ENCODE results near the gene SLC37A1.

SLC37A1 gene

DNA sequence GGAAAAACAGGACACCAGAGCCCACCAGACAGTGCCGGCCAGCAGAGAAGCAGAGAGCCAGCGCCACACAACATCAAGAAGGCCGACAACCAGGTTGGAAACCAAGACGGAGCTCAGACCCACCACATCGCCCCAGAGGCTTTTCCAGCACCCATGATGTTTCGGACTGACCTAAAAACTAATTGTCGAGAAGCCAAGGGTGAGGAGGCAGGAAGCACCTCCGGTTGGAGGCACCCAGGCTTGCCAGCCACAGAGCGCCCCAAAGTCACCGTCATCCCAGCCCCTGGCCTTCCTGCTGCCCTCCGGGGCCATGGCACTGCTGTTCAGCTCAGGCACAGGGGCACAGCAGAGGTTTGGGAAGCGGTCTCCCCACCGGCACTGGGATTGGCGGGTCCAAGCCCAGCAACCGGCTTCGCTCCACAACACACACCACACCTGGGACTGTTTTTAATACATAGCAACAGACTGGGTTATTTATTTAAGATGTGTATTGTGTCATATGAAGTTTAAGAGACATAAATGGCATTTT, 67.2 kb downstream of the SLC37A1 start:
- 94 to 96% methylated on average over 14 to 16 of the region's 16 CpGs for WGBS, 2 experiments
- H3K27me3 ChIP-seq (ENCODE audit: control insufficient read depth, insufficient read depth, low read length, poor library complexity, severe bottlenecking): no peaks in the 10 kb centered on the region
- H3K4me1 ChIP-seq (ENCODE audit: control insufficient read depth, insufficient read depth, low read length): peaks cover 10% of the 10 kb centered on the region

DNA sequence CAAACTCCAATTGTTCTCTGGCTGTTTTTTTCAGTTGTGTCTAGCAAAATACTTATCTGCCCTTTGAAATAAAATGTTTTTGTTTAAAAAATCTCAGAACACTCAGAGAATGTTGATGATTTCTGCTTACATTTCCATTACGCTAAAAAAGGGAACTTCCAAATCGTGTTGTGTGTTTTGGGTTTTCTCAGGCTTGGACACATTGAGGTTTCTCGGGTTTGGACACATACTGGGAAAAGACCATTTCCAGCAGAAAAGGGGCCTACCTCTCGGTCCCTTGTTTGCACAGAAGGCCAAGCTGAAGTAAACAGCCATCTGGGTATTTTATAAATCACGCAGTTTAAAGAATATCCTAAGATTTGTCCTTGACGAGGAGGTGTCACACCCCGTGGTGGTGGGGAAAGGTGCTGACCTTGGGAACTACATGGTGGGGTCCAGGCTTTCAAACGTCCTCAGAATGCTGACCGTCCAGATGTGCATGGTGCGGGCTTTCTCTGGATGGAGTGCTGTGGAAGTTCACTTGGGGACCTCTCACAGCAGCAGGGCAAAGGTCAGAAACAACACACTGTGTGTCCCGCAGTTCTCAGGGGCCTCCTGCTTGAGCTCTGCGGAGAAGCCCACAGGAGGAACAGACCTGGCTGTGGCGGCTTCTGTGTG, 67.8 kb downstream of the SLC37A1 start:
- H3K9me3 ChIP-seq (ENCODE audit: control insufficient read depth, low read length): peaks cover 7% of the 10 kb centered on the region
- H3K4me3 ChIP-seq (ENCODE audit: insufficient read depth, low read depth, low read length): no peak overlapping the region
- H3K4me1 ChIP-seq (ENCODE audit: control insufficient read depth, insufficient read depth, low read length): peaks cover 10% of the 10 kb centered on the region
- 95% methylated on average over 13 of the region's 13 CpGs for WGBS, 2 experiments
- H3K36me3 ChIP-seq (ENCODE audit: control insufficient read depth, insufficient read depth, low read length): no peaks in the 10 kb centered on the region
- no peaks in the 10 kb centered on the region for H3K27me3 ChIP-seq (ENCODE audit: control insufficient read depth, insufficient read depth, low read length, poor library complexity, severe bottlenecking)
- no peak overlapping the region for H3K27ac ChIP-seq (ENCODE audit: insufficient read depth, low read depth, low read length, poor library complexity, severe bottlenecking)

More for the DNA sequence above, 67.2 kb downstream of the SLC37A1 start:
- H3K27ac ChIP-seq (ENCODE audit: insufficient read depth, low read depth, low read length, poor library complexity, severe bottlenecking): no peak overlapping the region
- H3K4me3 ChIP-seq (ENCODE audit: insufficient read depth, low read depth, low read length): no peak overlapping the region
- no peaks in the 10 kb centered on the region for H3K36me3 ChIP-seq (ENCODE audit: control insufficient read depth, insufficient read depth, low read length)
- peaks cover 7% of the 10 kb centered on the region for H3K9me3 ChIP-seq (ENCODE audit: control insufficient read depth, low read length)

GRCh38 chr21:42581993-42582786, 68.5 kb downstream of the SLC37A1 start:
- 94% methylated on average over 16 to 17 of the region's 17 CpGs for WGBS, 2 experiments
- no peaks in the 10 kb centered on the region for H3K27me3 ChIP-seq (ENCODE audit: control insufficient read depth, insufficient read depth, low read length, poor library complexity, severe bottlenecking)

DNA sequence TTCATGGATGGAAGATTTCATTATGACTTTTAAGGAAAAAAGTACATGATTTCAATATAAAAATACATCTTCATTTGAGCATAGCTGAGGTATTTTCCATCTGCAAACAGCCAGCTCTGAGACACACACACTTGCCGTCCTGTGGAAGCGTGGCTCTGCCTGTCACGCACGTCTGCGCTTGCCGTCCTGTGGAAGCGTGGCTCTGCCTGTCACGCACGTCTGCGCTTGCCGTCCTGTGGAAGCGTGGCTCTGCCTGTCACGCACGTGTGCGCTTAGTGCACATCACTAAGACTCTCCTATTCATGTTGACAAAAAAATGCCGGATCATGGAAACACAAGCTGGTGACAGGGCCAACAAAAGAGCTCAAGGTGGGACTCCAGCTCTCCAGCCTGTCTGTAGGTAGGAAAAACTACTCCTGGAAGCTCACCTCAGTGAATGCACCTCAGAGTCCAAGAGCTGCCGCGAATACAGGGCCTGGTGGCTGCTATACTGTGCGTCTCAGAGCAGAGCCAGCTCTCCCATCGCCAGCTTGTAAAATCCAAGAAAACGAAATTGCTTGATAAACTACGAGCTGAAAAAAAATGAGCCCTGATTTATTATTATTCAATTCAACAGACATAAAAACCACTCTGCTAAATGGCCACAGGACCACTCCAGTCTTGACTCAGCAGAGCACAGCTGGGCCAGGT, 69.3 kb downstream of the SLC37A1 start:
- H3K9me3 ChIP-seq (ENCODE audit: control insufficient read depth, low read length): no peaks in the 10 kb centered on the region
- H3K36me3 ChIP-seq (ENCODE audit: control insufficient read depth, insufficient read depth, low read length): no peaks in the 10 kb centered on the region
- WGBS, 2 experiments: 88% methylated on average over 22 of the region's 22 CpGs
- H3K4me1 ChIP-seq (ENCODE audit: control insufficient read depth, insufficient read depth, low read length): peaks cover 10% of the 10 kb centered on the region
- H3K4me3 ChIP-seq (ENCODE audit: insufficient read depth, low read depth, low read length): no peak overlapping the region
- no peak overlapping the region for H3K27ac ChIP-seq (ENCODE audit: insufficient read depth, low read depth, low read length, poor library complexity, severe bottlenecking)
- no peaks in the 10 kb centered on the region for H3K27me3 ChIP-seq (ENCODE audit: control insufficient read depth, insufficient read depth, low read length, poor library complexity, severe bottlenecking)

More at GRCh38 chr21:42581993-42582786, 68.5 kb downstream of the SLC37A1 start:
- Histone ChIP-seq H3K4me1 (ENCODE audit: control insufficient read depth, insufficient read depth, low read length) (peaks cover 10% of the 10 kb centered on the region), H3K27ac (ENCODE audit: insufficient read depth, low read depth, low read length, poor library complexity, severe bottlenecking) (no peak overlapping the region), H3K9me3 (ENCODE audit: control insufficient read depth, low read length) (peaks cover 2% of the 10 kb centered on the region), H3K36me3 (ENCODE audit: control insufficient read depth, insufficient read depth, low read length) (no peaks in the 10 kb centered on the region), H3K4me3 (ENCODE audit: insufficient read depth, low read depth, low read length) (no peak overlapping the region)

DNA sequence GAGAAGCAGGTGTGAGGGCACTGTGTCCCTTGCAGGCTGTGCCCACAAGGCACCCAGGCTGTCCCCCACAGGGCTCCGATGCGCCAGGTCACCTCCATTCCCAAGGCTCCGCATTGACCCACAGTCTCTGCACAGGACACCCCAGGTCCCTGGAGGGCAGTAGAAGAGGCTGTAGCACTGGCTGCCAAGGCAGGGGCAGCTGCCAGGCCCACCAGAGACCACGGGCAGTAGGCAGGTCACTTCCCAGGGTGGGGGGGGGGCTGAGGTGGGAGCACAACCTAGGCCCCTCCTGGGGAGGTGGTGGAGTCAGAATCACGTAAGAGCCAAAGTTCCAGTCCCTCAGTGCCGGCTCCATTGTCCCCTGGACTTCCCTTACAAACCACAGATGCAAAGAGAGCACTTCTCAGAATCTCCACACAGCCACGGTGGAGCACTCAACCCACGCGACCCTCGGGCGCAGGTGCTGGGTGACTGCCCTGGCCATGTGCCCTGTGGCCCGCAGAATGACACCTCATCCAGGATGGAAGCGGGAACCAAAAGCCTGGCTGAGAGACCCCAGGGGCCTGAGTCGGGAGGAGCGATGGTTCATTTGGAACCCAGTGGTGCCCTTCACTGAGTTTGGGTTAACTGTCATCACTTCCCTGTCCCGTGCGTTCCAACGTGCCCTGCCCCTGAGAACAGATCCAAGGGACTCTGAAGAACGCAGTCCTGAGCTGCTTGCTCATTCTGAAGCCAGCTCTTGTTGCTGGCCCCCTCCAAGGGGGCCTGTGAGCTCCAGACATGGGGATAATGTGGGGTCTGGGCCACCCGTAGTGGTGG, 70.0 kb downstream of the SLC37A1 start:
- WGBS, 2 experiments: 93 to 94% methylated on average over 20 of the region's 20 CpGs
- H3K4me3 ChIP-seq (ENCODE audit: insufficient read depth, low read depth, low read length): no peak overlapping the region
- H3K9me3 ChIP-seq (ENCODE audit: control insufficient read depth, low read length): no peaks in the 10 kb centered on the region
- H3K4me1 ChIP-seq (ENCODE audit: control insufficient read depth, insufficient read depth, low read length): peaks cover 10% of the 10 kb centered on the region
- no peak overlapping the region for H3K27ac ChIP-seq (ENCODE audit: insufficient read depth, low read depth, low read length, poor library complexity, severe bottlenecking)
- H3K36me3 ChIP-seq (ENCODE audit: control insufficient read depth, insufficient read depth, low read length): no peaks in the 10 kb centered on the region
- no peaks in the 10 kb centered on the region for H3K27me3 ChIP-seq (ENCODE audit: control insufficient read depth, insufficient read depth, low read length, poor library complexity, severe bottlenecking)

DNA sequence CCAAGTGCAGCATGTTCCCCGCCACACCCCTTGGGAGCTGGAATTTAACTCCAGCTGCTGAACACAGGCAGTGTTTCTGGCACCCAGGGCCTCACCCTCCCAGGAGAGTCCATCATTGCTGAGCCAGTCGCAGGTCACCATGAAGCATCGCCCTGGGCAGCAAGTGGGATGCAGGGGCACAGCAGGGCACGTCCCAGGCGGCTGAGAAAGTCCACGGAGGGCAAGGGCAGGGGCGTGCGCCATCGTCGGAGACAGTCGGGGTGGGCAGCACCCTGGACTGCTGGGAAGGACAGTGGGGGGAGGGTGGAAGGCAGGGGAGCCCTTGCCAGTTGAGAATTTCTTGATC, 70.6 kb downstream of the SLC37A1 start:
- H3K4me1 ChIP-seq (ENCODE audit: control insufficient read depth, insufficient read depth, low read length): peaks cover 10% of the 10 kb centered on the region
- WGBS, 2 experiments: 94 to 95% methylated on average over 11 of the region's 11 CpGs
- H3K4me3 ChIP-seq (ENCODE audit: insufficient read depth, low read depth, low read length): no peak overlapping the region
- H3K27me3 ChIP-seq (ENCODE audit: control insufficient read depth, insufficient read depth, low read length, poor library complexity, severe bottlenecking): no peaks in the 10 kb centered on the region
- H3K36me3 ChIP-seq (ENCODE audit: control insufficient read depth, insufficient read depth, low read length): no peaks in the 10 kb centered on the region
- H3K9me3 ChIP-seq (ENCODE audit: control insufficient read depth, low read length): no peaks in the 10 kb centered on the region
- H3K27ac ChIP-seq (ENCODE audit: insufficient read depth, low read depth, low read length, poor library complexity, severe bottlenecking): no peak overlapping the region

GRCh38 chr21:42585881-42586280, 72.2 kb downstream of the SLC37A1 start:
- 92 to 94% methylated on average over 9 of the region's 10 CpGs for WGBS, 2 experiments
- Histone ChIP-seq H3K27ac (ENCODE audit: insufficient read depth, low read depth, low read length, poor library complexity, severe bottlenecking) (no peak overlapping the region), H3K4me3 (ENCODE audit: insufficient read depth, low read depth, low read length) (no peak overlapping the region), H3K27me3 (ENCODE audit: control insufficient read depth, insufficient read depth, low read length, poor library complexity, severe bottlenecking) (no peaks in the 10 kb centered on the region), H3K4me1 (ENCODE audit: control insufficient read depth, insufficient read depth, low read length) (peaks cover 10% of the 10 kb centered on the region), H3K36me3 (ENCODE audit: control insufficient read depth, insufficient read depth, low read length) (no peaks in the 10 kb centered on the region), H3K9me3 (ENCODE audit: control insufficient read depth, low read length) (no peaks in the 10 kb centered on the region)

DNA sequence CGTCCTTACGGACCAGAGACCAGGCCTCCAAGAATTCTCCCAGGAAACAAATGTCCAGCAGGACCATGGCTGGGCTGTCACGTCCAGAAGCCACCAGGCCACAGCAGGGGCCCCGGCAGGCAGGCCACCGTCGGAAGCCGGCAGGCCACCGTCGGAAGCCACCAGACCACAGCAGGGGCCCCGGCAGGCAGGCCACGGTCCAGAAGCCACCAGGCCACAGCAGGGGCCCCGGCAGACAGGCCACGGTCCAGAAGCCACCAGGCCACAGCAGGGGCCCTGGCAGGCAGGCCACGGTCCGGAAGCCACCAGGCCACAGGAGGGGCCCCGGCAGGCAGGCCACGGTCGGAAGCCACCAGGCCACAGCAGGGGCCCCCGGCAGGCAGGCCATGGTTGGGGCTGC, 72.8 kb downstream of the SLC37A1 start:
- WGBS, 2 experiments: 93 to 94% methylated on average over 19 of the region's 19 CpGs
- H3K36me3 ChIP-seq (ENCODE audit: control insufficient read depth, insufficient read depth, low read length): no peaks in the 10 kb centered on the region
- H3K9me3 ChIP-seq (ENCODE audit: control insufficient read depth, low read length): no peaks in the 10 kb centered on the region
- H3K4me3 ChIP-seq (ENCODE audit: insufficient read depth, low read depth, low read length): no peak overlapping the region
- H3K27ac ChIP-seq (ENCODE audit: insufficient read depth, low read depth, low read length, poor library complexity, severe bottlenecking): no peak overlapping the region
- no peaks in the 10 kb centered on the region for H3K27me3 ChIP-seq (ENCODE audit: control insufficient read depth, insufficient read depth, low read length, poor library complexity, severe bottlenecking)
- H3K4me1 ChIP-seq (ENCODE audit: control insufficient read depth, insufficient read depth, low read length): peaks cover 10% of the 10 kb centered on the region

GRCh38 chr21:42587036-42587435, 73.4 kb downstream of the SLC37A1 start:
- Histone ChIP-seq H3K9me3 (ENCODE audit: control insufficient read depth, low read length) (no peaks in the 10 kb centered on the region), H3K36me3 (ENCODE audit: control insufficient read depth, insufficient read depth, low read length) (no peaks in the 10 kb centered on the region), H3K27me3 (ENCODE audit: control insufficient read depth, insufficient read depth, low read length, poor library complexity, severe bottlenecking) (no peaks in the 10 kb centered on the region), H3K27ac (ENCODE audit: insufficient read depth, low read depth, low read length, poor library complexity, severe bottlenecking) (no peak overlapping the region), H3K4me1 (ENCODE audit: control insufficient read depth, insufficient read depth, low read length) (peaks cover 4% of the 10 kb centered on the region), H3K4me3 (ENCODE audit: insufficient read depth, low read depth, low read length) (no peak overlapping the region)
- 90 to 92% methylated on average over 15 of the region's 15 CpGs for WGBS, 2 experiments

Data from ectodermal cell (in vitro differentiated cells).